ENCODE measurements around the gene PISD. TPM values are rescaled to one million over a fixed set of nuclear protein-coding genes. Genes with fewer than 3 reads are reported as not detected.

PISD gene
- total RNA-seq, 1 donor from 2014 or later, result 11.0 TPM

DNA sequence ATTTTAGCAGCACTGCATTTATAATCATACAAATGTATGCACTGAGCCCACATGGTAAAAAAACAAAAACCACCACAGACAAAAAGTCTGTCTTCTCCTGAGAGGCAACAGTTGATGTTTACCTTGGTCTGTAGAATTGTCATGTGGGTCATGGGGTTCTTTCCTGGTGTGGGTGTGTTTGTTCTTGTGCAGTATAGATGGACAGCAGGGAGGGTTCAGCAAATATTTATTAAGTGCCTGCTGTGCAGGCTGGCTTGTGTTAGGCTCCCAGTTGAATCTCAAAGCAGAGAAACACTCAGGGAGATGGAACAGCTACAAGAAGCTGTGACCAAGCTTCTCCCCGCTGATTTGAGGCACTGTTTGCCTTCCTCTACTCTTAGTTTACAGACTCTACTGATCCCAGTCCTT lies 82.2 kb downstream of the PISD start:
- H3K27me3 ChIP-seq (ENCODE audit: control insufficient read depth in 3 of 3, insufficient read depth in 3 of 3, low read length in 3 of 3), result no peaks in the 10 kb centered on the region
- H3K4me3 ChIP-seq (ENCODE audit: low read length in 3 of 3), result no peak overlapping the region
- H3K9me3 ChIP-seq (ENCODE audit: control insufficient read depth in 3 of 3, low read length in 3 of 3), result no peaks in the 10 kb centered on the region
- no peak overlapping the region for H3K9ac ChIP-seq (ENCODE audit: low read depth in 1 of 3, low read length in 3 of 3)
- peaks cover 0 to 7% (median 0%) of the 10 kb centered on the region in 3 donors for H3K36me3 ChIP-seq (ENCODE audit: control insufficient read depth in 3 of 3, insufficient read depth in 3 of 3, low read length in 3 of 3)
- no peak overlapping the region for H3K27ac ChIP-seq (ENCODE audit: low read depth, low read length)
- no peaks in the 10 kb centered on the region for H3K4me1 ChIP-seq (ENCODE audit: control insufficient read depth in 3 of 3, insufficient read depth in 3 of 3, low read length in 3 of 3)

DNA sequence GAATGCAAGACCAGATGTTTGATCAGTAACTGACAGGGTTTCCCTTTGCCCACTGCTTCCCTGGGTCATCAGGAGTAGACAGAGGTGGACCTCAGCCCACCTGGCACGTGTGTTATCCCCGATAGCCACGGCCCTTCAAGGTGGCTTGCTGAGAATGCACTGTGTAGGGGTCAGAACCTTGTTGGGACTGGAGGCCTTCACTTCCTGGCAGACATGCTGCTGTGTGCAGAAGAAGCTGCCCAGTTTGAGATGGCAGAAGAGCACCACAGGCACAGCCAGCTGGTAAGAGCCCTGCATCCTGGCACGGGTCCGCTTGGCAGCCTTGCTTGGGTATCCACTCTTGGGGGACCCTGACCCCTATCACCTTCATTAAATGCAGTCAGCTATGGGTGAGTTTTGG lies 83.8 kb downstream of the PISD start:
- no peaks in the 10 kb centered on the region for H3K4me1 ChIP-seq (ENCODE audit: control insufficient read depth in 3 of 3, insufficient read depth in 3 of 3, low read length in 3 of 3)
- H3K4me3 ChIP-seq (ENCODE audit: low read length in 3 of 3), result no peak overlapping the region
- H3K36me3 ChIP-seq (ENCODE audit: control insufficient read depth in 3 of 3, insufficient read depth in 3 of 3, low read length in 3 of 3), result peaks cover 0 to 7% (median 2%) of the 10 kb centered on the region in 3 donors
- H3K9ac ChIP-seq (ENCODE audit: low read depth in 1 of 3, low read length in 3 of 3), result no peak overlapping the region
- no peaks in the 10 kb centered on the region for H3K9me3 ChIP-seq (ENCODE audit: control insufficient read depth in 3 of 3, low read length in 3 of 3)
- no peak overlapping the region for H3K27ac ChIP-seq (ENCODE audit: low read depth, low read length)
- H3K27me3 ChIP-seq (ENCODE audit: control insufficient read depth in 3 of 3, insufficient read depth in 3 of 3, low read length in 3 of 3), result no peaks in the 10 kb centered on the region

DNA sequence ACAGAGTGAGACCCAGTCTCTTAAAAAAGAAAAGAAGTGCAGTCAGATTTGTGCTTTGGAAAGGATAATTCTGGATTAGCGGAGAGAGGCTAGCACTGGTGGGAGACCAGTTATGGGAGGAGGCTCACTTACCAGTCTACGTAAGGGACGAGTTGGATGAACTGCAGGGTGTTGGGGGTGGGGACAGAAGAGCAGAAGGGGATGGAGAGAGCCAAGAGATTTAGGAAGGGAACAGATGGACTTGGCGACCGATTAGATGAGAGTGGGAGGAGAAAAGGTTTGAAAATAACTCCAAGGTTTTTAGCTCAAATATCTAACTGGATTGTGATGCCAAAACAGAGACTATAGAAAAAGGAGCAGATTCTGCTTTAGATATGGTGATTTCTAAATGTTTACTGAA lies 84.3 kb downstream of the PISD start:
- peaks cover 0 to 9% (median 2%) of the 10 kb centered on the region in 3 donors for H3K36me3 ChIP-seq (ENCODE audit: control insufficient read depth in 3 of 3, insufficient read depth in 3 of 3, low read length in 3 of 3)
- H3K9me3 ChIP-seq (ENCODE audit: control insufficient read depth in 3 of 3, low read length in 3 of 3), result no peaks in the 10 kb centered on the region
- no peak overlapping the region for H3K4me3 ChIP-seq (ENCODE audit: low read length in 3 of 3)
- H3K27me3 ChIP-seq (ENCODE audit: control insufficient read depth in 3 of 3, insufficient read depth in 3 of 3, low read length in 3 of 3), result no peaks in the 10 kb centered on the region
- H3K27ac ChIP-seq (ENCODE audit: low read depth, low read length), result no peak overlapping the region
- H3K4me1 ChIP-seq (ENCODE audit: control insufficient read depth in 3 of 3, insufficient read depth in 3 of 3, low read length in 3 of 3), result no peaks in the 10 kb centered on the region
- H3K9ac ChIP-seq (ENCODE audit: low read depth in 1 of 3, low read length in 3 of 3), result no peak overlapping the region

DNA sequence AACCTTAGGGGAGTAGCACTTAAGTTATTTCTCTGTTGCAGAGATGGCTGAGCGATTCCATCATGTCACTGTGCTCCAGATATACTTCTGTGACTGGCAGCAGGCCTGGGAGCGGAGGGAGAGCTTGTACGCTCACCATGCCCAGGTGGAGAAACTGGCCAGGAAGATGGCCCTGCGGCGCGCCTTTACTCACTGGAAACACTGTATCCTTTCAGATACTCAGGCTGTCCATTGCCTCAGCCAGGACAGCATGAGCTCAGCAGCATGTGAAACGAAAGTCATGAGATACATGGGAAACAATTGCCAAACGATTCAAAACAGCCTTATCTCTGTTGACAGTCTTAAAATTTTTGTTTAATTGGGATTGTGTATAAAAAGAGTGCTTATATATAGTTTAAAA lies 86.8 kb downstream of the PISD start:
- H3K27ac ChIP-seq (ENCODE audit: low read depth, low read length), result no peak overlapping the region
- no peak overlapping the region for H3K9ac ChIP-seq (ENCODE audit: low read depth in 1 of 3, low read length in 3 of 3)
- no peak overlapping the region for H3K4me3 ChIP-seq (ENCODE audit: low read length in 3 of 3)
- peaks cover 0 to 12% (median 2%) of the 10 kb centered on the region in 3 donors for H3K36me3 ChIP-seq (ENCODE audit: control insufficient read depth in 3 of 3, insufficient read depth in 3 of 3, low read length in 3 of 3)
- H3K4me1 ChIP-seq (ENCODE audit: control insufficient read depth in 3 of 3, insufficient read depth in 3 of 3, low read length in 3 of 3), result no peaks in the 10 kb centered on the region
- H3K27me3 ChIP-seq (ENCODE audit: control insufficient read depth in 3 of 3, insufficient read depth in 3 of 3, low read length in 3 of 3), result no peaks in the 10 kb centered on the region
- no peaks in the 10 kb centered on the region for H3K9me3 ChIP-seq (ENCODE audit: control insufficient read depth in 3 of 3, low read length in 3 of 3)

DNA sequence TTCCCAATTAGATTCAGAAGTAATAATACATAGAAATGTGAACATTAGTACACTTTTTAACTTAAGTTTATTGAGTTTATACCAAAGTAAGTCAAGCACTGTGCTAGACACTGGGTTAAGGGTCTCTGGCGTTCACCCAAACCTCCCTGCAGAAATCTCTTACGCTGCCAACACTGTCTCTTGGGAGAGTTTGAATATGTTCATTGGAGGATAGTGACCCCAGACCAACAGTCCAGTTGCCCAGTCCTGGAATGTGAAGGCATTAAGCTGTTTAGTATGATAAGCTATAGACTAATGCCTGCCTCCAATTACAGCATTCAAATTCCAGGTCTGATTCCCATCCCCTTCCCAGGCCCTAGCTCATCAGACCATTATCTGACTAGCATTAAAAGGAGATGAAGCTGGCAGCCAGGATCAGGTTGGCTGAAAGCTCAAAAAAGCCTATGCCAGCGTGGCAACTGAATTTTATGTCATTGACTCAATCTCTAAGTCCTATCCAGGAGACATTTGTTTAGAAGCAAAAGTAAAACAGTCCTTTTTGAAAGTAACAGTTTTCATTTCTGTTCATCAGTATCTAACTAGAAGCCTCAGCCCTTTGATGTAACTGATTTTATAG lies 87.9 kb downstream of the PISD start:
- H3K36me3 ChIP-seq (ENCODE audit: control insufficient read depth in 3 of 3, insufficient read depth in 3 of 3, low read length in 3 of 3), result peaks cover 0 to 12% (median 2%) of the 10 kb centered on the region in 3 donors
- no peak overlapping the region for H3K27ac ChIP-seq (ENCODE audit: low read depth, low read length)
- H3K4me3 ChIP-seq (ENCODE audit: low read length in 3 of 3), result no peak overlapping the region
- H3K4me1 ChIP-seq (ENCODE audit: control insufficient read depth in 3 of 3, insufficient read depth in 3 of 3, low read length in 3 of 3), result no peaks in the 10 kb centered on the region
- H3K27me3 ChIP-seq (ENCODE audit: control insufficient read depth in 3 of 3, insufficient read depth in 3 of 3, low read length in 3 of 3), result no peaks in the 10 kb centered on the region
- H3K9me3 ChIP-seq (ENCODE audit: control insufficient read depth in 3 of 3, low read length in 3 of 3), result no peaks in the 10 kb centered on the region
- H3K9ac ChIP-seq (ENCODE audit: low read depth in 1 of 3, low read length in 3 of 3), result no peak overlapping the region

DNA sequence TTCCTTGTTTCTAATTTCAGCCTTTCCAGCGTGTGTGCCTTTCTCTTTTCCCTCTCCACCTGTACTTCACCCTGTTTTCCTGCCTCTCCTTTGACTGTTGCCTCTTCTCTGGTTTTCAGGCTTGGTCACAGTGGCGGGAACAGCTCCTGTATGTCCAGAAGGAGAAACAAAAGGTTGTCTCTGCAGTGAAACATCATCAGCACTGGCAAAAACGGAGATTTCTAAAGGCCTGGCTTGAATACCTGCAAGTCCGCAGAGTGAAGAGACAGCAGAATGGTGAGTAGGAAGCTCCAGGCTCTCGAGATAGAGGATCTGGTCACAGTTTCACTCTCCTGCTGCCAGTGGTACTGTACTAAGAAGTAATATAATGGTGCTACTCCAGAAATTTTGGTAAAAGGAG lies 89.1 kb downstream of the PISD start:
- Histone ChIP-seq H3K36me3 (ENCODE audit: control insufficient read depth in 3 of 3, insufficient read depth in 3 of 3, low read length in 3 of 3) (peaks cover 0 to 12% (median 2%) of the 10 kb centered on the region in 3 donors), H3K9ac (ENCODE audit: low read depth in 1 of 3, low read length in 3 of 3) (no peak overlapping the region), H3K27me3 (ENCODE audit: control insufficient read depth in 3 of 3, insufficient read depth in 3 of 3, low read length in 3 of 3) (no peaks in the 10 kb centered on the region)

DNA sequence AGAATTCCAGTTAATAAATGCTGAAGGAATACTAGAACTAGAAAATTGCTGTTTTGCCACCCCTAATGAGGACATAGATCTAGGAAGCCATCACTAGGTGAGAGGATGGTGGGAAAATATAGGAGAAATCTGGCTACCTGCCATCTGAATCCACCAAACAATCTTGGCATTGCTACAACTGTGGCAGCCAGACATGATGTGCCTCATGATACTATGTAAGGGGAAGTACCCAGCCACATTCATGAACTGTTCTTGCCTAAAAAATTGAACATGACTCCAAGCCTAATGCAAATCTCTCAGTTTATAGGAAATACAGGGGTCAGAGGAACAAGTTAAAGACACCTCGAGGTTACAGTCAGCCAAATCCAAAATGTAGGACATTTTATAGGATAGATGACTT lies 92.9 kb downstream of the PISD start:
- Histone ChIP-seq H3K9me3 (ENCODE audit: control insufficient read depth in 3 of 3, low read length in 3 of 3) (no peaks in the 10 kb centered on the region), H3K9ac (ENCODE audit: low read depth in 1 of 3, low read length in 3 of 3) (no peak overlapping the region), H3K4me3 (ENCODE audit: low read length in 3 of 3) (no peak overlapping the region), H3K4me1 (ENCODE audit: control insufficient read depth in 3 of 3, insufficient read depth in 3 of 3, low read length in 3 of 3) (no peaks in the 10 kb centered on the region), H3K27me3 (ENCODE audit: control insufficient read depth in 3 of 3, insufficient read depth in 3 of 3, low read length in 3 of 3) (no peaks in the 10 kb centered on the region), H3K27ac (ENCODE audit: low read depth, low read length) (no peak overlapping the region), H3K36me3 (ENCODE audit: control insufficient read depth in 3 of 3, insufficient read depth in 3 of 3, low read length in 3 of 3) (peaks cover 0 to 6% (median under 1%) of the 10 kb centered on the region in 3 donors)

More for the DNA sequence above, 89.1 kb downstream of the PISD start:
- H3K4me1 ChIP-seq (ENCODE audit: control insufficient read depth in 3 of 3, insufficient read depth in 3 of 3, low read length in 3 of 3), result no peaks in the 10 kb centered on the region
- H3K27ac ChIP-seq (ENCODE audit: low read depth, low read length), result no peak overlapping the region
- H3K9me3 ChIP-seq (ENCODE audit: control insufficient read depth in 3 of 3, low read length in 3 of 3), result no peaks in the 10 kb centered on the region
- no peak overlapping the region for H3K4me3 ChIP-seq (ENCODE audit: low read length in 3 of 3)

Other genes starting within 250 kb of the PISD start
- 8.9 TPM for gene EIF4ENIF1, start 172.4 kb downstream of the PISD start, total RNA-seq
- 11.5 TPM for gene SFI1, start 165.7 kb downstream of the PISD start, total RNA-seq
- 16.7 TPM for gene PRR14L, start 87.9 kb upstream of the PISD start, total RNA-seq
- gene DEPDC5, start 91.8 kb upstream of the PISD start, total RNA-seq, result 14.1 TPM

Data from skeletal muscle tissue (tissue), 4 donors.